Embryonic facial prominence (tissue), 1 donor: Measurements from ENCODE around the gene ACSF2.

ENCODE experiments used
- DNase-seq: peaks from one replicate; pipeline ENCODE4 v3.0.0-alpha.2; 2016; ENCODE audit errors: extremely low spot score

The ACSF2 gene

DNA sequence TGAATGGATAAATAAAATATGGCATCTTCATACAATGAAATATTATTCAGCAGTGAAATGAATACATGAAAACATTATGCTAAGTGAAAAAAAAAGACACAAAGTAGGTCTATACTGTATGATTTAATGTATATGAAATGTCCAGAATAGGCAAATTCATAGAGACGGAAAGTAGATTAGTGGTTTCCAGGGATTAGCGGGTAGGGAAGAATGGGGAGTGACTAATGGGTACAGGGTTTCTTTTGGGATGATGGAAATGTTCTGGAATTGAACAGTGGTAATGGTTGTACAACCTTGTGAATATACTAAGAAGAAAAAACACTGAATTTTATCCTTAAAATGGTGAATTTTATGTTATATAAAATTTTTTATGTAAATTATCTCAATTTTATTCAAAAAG is 73.7 kb downstream of the ACSF2 start:
- DNase-seq = no peak

DNA sequence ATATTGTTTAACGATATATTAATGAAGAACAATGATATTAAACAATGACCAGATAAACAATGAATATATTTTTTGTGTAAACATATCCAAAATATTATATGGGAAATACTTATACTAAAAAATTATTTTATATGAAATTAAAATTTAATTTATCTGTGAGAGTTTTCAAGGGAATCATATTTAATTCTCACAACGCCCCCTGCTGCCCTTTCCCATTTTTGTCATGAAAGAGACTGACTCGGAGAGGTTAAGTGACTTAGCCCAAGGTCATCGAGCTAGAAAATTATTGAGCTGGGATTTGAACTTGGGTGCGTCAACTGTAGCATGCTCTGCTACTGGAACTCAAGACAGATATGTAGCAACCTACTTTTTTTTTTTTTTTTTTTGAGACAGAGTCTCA is 75.0 kb downstream of the ACSF2 start:
- no peak for DNase-seq

DNA sequence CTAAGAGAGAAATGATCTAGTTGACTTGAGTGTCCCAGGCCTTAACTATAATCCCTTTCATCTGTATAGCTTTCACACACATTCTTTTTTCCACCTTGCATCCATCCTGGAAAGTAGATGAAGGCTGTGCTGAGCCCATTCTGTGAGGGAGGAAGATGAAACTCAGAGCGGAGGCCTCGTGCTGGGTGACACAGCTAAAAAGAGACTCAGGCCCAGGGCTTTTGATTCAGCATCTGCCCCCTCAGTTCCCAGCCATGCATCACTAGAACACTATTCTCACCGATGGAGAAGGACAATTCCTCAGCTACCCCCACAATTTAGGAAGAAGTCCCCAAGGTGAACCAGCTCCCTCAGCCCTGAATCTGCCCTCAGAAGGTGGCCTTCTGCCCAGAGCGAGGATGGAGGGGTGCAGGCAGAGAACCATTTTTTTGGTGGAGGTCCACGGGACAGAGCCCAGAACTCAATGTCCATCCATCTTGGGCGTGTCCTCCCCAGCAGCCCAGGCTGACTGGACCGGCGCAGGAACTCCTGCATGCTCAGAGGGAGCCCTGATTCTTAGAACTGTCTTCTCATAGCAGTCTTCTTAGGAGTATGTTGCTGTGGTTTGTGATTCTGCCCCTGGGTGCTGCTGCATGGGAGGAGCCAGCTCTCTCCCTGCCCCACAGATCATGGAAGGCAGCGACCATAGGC is 76.4 kb downstream of the ACSF2 start:
- no peak for DNase-seq

DNA sequence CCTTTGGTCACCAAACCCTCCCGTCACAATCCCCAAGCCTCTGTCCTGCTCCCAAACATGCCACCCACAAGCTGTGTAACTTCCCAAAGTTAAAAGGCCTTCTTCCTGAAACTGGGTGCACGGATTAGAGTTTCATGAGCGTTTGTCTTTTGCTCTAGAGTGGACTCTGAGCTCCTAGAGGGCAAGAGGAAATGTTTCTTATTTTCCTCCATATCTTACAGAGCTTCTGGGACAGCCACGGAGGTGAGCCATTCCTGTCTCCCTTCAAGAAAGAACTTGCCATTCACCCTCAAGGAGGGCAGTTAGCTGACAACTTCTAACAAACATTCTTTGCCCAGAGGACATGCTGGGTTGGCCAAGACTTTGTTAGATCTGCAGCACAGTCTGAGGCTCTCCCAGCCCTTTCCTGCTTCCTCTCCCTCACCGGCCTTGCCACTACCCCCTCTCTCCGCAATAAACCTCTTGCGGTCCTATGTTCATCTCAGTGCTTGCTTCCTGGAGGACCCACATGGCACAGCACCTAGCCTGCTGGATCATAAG is 79.6 kb downstream of the ACSF2 start:
- no peak for DNase-seq

DNA sequence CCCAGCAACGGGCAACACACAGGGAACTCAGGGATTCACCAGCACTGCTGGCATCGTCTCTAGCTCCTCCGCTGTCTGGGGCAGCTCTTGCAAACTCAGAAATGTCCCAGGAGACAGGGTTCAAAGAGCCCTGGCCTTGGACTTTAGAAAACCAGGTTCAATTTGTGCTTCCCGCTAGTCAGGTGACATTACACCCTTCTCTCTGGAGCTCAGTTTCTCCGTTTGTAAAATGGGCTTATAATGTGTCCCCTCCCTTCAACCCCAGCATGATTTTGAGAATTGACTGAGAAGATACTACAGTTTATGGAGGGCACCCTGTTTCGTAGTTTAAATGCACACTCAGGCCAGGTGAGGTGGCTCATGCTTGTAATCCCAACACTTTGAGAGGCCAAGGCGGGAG is 80.3 kb downstream of the ACSF2 start:
- DNase-seq = no peak

DNA sequence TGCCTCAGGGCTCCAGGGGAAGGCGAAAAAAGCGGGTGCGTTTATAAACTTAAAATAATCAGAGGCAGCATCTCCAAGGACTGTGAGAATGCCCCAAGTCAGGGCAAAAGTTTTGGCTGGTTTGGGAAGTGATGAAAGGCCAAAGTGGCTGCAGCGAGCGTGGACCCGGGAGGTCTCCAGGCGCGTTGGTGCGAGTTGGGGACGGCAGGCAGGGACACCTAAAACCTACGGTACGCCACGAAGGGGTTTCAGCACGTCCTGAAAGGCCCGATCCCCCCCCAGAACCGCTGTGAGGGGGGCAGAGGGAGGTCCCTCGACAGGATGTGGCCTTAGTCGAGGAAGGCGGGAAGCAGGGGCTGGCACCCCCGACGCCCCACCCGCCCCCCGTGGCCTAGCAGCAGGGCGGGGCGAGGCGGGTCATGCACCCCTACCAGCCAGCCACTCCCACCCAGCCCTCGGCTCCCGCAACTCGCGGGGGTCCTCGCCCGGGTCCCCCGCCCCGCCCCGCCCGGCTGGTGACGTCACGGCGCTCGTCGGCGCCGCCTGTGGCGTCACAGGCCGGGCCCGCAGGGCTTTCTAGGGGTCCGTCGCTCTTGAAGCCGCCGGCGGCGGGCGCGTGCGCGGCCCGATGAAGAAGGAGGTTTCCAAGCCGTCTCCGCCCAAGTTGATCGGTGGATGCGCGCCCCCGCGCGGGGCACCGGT is 82.0 kb downstream of the ACSF2 start, which contains the start of gene MYCBPAP:
TSS of gene MYCBPAP (plus strand) at position 569 of the 702 bp plus-strand sequence. CDS start 236 bp downstream, outside the sequence.
- peak; percentile 79 for DNase-seq

DNA sequence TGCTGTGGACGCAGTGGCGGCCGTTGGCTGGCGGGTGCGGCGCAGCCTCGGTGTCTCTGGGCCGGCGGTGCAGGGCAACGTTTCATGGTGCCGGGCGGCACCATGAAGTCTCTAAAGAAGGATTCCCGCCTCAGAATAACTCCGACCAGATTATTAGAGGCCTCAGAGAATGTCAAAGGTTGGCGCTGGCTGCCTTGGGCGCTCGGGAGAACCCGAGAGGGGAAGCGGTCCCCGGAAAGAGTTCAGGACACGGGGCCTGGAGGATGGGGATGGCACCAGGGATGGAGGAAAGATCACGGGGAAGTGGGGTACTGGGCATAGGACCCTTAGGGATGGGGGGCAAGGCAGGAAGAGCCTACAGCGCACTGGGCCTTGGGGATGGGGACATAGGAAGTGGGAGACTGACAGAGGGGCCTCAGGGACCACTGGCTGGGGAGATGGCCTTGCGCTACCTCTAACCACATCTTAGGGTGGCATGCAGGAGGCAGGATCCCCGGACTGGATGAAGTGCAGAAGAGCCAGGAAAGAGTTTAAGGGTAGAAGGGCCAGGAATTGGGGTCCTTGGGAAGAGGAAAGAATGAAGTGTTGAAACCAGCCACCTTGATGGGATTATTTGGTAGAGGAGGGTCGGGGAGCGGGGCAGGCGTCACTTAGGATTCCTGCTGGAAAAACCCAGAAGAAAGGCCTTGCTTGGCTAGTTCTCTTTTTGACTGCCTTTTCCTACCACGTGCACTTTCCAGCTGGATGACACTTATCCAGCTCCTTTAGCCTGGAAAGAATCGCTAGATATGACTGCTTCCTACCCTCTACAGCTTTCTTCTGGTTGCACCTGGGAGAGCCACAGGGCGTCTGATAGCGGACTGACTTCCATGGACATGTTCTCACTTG is 82.8 kb downstream of the ACSF2 start:
- no peak for DNase-seq

DNA sequence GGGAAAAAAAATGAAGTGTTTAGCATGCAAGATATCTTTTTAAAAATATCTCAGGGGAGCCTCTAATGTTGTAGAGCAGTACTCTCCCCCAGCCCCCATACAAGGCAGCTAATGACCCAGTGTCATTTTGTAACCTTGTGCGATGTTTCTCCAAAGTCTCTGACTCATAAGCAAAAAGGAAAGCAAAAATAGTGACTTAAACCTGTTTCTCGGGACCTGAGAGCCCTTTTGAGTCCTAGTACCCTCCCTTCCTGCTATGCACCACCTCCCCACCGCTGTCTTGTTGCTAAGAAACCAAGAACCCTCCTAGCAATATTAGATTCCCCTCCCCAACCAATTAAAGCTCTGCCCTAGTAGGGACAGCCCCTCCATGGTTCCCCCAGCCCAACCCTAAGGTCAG is 85.0 kb downstream of the ACSF2 start:
- no peak for DNase-seq

DNA sequence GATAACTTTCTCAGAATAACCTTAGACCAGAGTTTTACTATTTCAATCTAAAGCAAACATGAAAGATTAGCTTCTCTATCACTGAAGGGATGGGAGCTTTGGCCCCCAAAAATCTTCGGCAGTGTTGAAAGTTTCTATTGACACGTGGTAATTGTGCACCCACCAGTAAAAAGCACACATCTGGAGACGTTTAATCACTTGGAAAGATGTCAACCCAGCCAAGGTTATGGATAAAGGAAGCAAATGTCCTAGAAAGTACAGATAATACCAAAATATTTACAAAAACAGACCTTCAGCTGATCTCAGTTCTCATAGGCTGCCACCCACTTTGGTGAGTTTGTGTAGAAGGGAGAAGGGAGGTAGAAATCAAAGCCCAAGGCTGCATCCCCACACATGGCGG is 87.5 kb downstream of the ACSF2 start:
- DNase-seq = no peak

DNA sequence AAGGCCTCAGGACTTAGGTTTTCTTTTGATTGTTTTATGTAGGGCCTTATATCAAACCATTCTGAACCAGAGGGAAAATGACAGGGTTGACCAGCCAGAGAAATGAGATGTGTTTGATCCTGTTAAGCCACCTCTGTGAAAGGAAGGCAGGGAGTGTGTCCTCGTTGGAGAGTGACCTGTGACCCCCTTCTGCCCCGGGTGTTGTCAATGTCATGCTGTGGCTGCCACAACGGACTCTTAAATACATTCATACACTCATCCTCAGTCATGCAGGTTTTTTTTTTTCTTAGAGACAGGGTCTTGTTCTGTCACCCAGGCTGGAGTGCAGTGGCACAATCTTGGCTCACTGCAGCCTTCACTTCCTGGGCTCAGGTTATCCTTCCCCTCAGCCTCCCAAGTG is 88.4 kb downstream of the ACSF2 start:
- no peak for DNase-seq

DNA sequence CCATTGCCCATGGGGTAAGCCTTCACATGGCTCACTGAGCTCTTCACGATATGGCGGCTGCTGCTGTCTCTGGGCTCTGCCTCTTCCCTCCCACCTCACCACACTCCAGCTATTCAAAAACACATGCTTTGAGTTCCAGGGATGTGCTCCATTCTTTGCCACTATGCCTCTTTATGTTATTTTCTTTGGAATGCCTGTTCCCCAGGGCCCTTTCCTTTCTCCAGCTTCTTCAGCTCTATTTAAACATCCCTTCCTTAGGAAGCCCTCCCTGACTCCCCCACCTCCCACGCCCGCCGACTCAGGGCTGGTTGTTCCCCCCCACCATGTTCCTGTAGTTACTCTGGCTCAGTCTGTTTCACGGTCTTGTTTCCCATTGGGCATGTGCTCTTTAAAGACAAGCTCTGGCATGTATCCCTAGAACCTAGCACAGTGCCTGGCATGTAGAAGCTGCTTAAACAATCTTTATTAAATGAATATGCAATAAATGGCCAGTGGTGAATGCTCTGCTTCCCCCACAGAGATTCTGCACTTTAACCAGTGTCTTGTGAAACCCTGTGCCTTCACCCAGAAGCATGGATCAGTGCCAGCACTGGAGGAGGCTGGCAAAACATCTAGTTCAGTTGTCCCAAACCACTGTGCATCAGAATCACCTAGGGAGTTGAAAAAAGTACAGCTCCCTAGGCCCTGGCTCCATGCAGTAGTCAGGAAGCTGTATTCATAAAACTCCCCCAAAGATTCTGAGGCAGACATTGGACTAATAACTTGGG is 89.1 kb downstream of the ACSF2 start:
- DNase-seq = no peak

DNA sequence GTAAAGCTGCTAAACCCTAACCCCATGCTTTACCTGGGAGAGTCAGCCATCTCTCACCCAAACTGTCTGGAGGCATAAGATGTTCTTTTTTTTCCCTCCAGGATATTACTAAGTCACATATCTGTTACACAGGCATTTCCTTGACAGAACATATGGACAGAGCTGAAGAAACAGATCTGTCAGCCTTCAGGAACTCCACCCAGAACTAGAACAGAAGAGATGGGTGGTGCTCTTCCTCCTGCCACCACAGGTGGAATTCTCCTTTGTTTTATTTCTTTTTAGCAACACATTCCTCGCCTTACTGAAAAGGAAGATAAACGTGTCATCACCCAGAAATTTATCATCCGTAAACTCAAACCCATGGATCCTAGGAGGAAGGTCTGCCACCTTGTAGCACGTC is 91.0 kb downstream of the ACSF2 start:
- DNase-seq = no peak

DNA sequence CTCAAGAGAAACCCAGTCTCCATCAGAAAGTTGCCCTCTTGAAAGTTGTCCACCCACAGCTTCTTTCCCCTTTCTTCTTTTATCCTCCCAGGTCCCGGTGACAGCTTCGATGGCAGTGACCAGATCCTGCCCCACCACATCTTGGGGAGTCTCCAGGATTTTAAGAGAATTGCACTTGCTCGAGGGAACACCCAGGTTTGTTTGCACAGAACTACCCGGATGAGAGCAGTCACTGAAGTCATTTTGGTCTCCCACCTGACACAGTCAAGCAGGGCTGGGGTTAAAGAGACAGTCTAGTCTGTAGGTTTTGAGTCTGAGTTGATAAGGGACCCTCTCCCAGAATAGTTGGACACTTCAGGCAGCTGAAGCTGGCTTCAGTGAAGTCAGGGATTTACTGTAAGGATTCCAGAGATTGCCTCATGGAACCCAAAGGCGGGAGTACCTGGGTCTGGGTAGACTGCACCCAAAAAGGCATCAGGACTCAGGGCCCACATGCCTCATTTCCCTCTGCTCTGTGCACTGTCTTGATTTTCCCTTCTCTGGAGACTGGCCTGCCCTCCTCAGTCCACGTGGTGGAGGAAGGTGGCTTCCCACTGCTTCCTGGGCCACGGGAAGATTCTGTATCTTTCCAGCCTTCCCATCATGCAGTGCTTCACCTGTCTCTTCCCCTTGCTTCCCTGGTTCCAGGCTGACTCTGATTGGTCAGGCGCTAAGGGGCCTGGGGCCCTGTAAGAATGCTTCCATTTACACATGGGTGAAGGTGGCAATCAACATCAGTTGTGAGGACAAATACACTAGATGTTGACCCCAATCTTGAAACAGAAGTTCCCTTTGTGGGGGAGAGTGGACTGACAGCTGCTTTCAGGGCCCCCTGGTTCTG is 91.7 kb downstream of the ACSF2 start:
- no peak for DNase-seq

DNA sequence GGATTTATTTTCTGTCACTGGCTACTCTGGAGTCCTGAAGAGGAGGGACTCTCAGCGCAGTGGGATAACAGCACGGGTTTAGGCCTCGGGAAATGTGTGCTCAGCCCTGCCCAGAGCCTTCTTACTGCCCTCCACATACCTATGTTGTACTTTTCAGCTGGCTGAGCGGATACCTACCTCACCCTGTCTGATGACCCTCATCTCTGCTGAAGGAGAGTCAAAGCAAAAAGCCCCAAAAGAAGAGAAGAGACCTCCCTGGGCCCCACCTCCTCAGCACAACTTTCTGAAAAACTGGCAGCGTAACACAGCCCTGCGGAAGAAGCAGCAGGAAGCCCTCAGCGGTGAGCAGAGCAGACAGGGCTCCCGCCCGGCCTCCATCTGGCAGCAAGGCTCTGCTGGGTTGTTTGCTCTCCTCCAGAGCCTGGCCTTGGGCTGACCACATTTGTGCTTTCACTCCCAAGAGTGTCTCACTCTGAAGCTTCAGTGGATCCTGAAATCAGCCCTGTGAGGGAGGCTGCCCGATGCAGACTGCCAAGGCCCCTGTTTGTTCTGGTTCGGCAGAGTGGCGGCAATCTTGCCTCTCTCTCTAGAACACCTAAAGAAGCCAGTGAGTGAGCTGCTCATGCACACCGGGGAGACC is 92.5 kb downstream of the ACSF2 start:
- no peak for DNase-seq

DNA sequence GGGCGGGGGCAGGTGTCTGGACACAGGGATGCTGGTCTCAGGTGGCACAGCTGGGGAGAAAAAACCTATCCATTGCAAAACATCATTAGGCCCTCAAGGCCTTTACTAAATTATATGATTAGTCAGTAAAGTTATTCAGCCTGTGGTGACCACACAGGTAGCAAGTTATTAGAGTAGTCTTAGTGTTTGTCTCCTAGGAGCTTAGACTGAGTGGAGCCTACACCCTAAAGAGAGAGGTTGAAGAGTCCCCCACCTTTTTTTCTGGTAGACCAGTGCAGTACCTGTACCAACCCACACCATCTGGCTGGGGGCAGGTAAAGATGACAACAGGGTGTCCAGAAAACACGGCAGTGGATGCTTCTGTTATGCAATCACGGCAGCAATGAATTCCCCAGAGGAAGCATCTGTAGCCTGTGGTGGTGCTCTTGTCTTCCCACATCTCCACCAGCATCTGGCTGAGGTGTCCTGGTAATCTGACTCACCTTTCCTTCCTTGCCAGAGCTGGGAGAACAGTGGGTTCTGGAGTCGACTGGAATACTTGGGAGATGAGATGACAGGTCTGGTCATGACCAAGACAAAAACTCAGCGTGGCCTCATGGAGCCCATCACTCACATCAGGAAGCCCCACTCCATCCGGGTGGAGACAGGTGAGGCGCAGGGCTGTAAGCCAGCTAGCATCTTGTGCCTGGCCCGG is 93.3 kb downstream of the ACSF2 start:
- no peak for DNase-seq

DNA sequence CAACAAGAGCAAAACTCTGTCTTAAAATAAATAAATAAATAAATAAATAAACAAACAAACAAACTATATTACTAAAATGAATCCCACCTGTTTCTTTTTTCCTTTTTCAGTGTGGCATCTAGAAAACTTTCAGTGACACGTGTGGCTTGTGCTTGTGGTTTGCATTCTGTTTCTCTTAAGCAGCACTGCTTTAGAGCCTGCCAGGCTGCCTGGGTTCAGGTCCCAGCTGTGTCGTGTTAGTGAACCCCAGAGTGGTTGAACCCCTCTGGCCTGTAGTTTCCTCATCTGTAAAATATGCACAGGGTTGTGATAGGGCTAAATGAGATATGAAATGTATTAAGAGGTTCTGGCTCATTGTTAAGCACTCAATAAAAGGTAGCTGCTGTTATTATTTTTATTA is 94.5 kb downstream of the ACSF2 start:
- DNase-seq = no peak

DNA sequence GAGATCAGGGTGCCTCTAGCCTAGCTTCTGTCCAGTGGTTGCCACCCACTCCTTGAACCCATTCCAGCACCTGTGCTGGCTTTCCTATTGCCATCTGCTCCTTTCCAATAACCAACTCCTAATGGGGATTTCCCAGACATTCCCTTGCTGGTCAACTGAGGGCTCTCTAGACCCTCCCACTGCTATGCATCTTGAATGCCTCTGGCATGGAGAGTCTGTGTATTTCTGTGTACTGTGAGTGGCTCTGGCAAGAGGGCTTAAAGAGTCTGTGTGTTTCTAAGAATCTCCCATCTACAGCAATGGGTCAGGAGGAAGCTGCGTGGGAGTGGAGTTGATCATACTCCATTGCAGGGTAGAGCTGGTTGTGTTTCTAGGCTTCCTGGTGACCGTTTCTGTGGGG is 95.5 kb downstream of the ACSF2 start:
- no peak for DNase-seq

DNA sequence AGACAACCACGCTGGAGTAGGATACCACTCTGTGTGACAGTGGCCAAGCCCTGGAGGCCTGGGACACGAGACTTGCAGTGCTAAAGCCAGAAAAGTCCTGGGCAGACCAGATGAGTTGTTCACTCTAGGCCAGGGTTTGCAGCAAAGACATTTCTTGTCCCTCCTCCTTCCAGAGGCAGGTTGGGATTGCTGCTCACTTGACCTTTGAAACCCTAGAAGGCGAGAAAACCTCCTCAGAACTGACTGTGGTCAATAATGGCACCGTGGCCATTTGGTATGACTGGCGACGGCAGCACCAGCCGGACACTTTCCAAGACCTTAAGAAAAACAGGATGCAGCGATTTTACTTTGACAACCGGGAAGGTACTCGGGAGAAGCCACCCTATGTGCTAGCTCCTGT is 96.7 kb downstream of the ACSF2 start:
- no peak for DNase-seq

DNA sequence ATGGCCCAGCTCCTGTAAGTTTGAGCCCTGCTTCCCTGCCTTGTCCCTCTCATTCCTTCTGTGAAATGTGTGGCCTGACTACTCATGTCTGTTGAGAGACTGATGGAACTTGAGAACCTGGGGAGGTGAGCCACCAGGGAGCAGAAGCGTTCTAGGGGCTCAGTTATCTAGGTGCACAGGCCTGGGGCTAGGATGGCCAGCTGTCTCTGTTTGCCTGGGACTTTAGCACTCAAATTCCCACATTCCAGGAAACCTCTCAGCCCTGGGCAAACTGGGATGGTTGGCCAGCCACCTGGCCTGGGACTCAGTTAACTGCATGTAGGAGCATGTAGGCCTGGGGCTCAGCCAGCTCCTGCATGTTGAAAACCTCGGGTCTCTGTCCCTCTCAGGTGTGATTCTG is 97.2 kb downstream of the ACSF2 start:
- DNase-seq = no peak
